Esophagus muscularis mucosa (tissue), 4 donors: ENCODE measurements around the gene STK24. TPM values are rescaled to one million over a fixed set of nuclear protein-coding genes. Genes with fewer than 3 reads are reported as not detected.

ENCODE experiments used
- DNase-seq: peaks from one replicate; pipeline ENCODE4 v3.0.0-alpha.2; 2017; ENCODE audit errors: extremely low spot score
- H3K27ac ChIP-seq, 4 donors: fragments of 200-600 bp; sonication (generic); replicated peaks in 1 of 4; 1 replicate in 3 of 4; 2 replicates in 1 of 4; pipeline ENCODE4 v1.5.1; 2016 to 2019; ENCODE audit warnings: mild to moderate bottlenecking in 1 of 4
- H3K27me3 ChIP-seq, 4 donors: fragments of 200-600 bp; sonication (generic); one replicate each; pipeline versions ENCODE4 v1.5.1 to v1.6.0; 2016 to 2019
- H3K36me3 ChIP-seq, 4 donors: fragments of 200-600 bp; sonication (generic); one replicate each; pipeline ENCODE4 v1.5.1; 2016 to 2019
- H3K4me1 ChIP-seq, 4 donors: fragments of 200-600 bp; sonication (generic); one replicate each; pipeline ENCODE4 v1.5.1; 2016 to 2019
- H3K4me3 ChIP-seq, 4 donors: fragments of 200-600 bp; sonication (generic); 1 replicate in 2 of 4; 2 replicates in 2 of 4; pipeline ENCODE4 v1.5.1; 2016 to 2019; ENCODE audit warnings: mild to moderate bottlenecking in 4 of 4, moderate library complexity in 1 of 4
- H3K9me3 ChIP-seq, 4 donors: fragments of 200-600 bp; sonication (generic); 1 replicate in 3 of 4; 2 replicates in 1 of 4; pipeline ENCODE4 v1.5.1; 2016 to 2019
- CTCF ChIP-seq, 3 experiments: fragments of 200-600 bp in 2 of 3; fragments of 450-650 bp in 1 of 3; sonication (generic) in 2 of 3; IDR thresholded peaks; one replicate each; pipeline ENCODE4 v1.5.1; 2017 to 2019; ENCODE audit warnings: antibody characterized with exemption in 3 of 3, mild to moderate bottlenecking in 2 of 3, moderate library complexity in 1 of 3
- EP300 ChIP-seq: sonication (generic); formaldehyde crosslinking; IDR thresholded peaks from one replicate; pipeline ENCODE4 v1.6.1; 2017; ENCODE audit warnings: antibody characterized with exemption
- POLR2A ChIP-seq: fragments of 450-650 bp; IDR thresholded peaks from one replicate; pipeline ENCODE4 v1.6.1; 2017; ENCODE audit warnings: antibody characterized with exemption, moderate library complexity, mild to moderate bottlenecking, low read depth
- POLR2AphosphoS5 ChIP-seq, 2 donors: sonication (generic); formaldehyde crosslinking; IDR thresholded peaks; one replicate each; pipeline ENCODE4 v1.6.1; 2017; ENCODE audit warnings: antibody characterized with exemption in 2 of 2
- WGBS: methylation state at CpG from one replicate; pipeline ENCODE4 v1.1.5; 2018; 5-methylcytosine and 5-hydroxymethylcytosine counted together
- intact Hi-C: fragments of 100-400 bp; cut with DNase I; formaldehyde crosslinking; loops from one replicate; pipeline ENCODE4 v1.15.1; 2023
- total RNA-seq, 4 donors: library from RNA; depleted of rRNA; stranded (reverse); fragments of >200 nt; gene quantifications; one replicate each; pipeline versions ENCODE4 v1.1.0 to v1.2.1, GENCODE V29; 2016

The STK24 gene
- total RNA-seq, 4 donors from 2014 or later: 61.9 to 108 (median 96.7) TPM

GRCh38 chr13:98528663-98529064 is 48.2 kb downstream of the STK24 start:
- no peaks in the 10 kb centered on the region for H3K27me3 ChIP-seq
- H3K4me3 ChIP-seq: no peak overlapping the region
- WGBS: 52% methylated on average over 8 of the region's 8 CpGs
- intact Hi-C loops: no loop called here
- H3K27ac ChIP-seq: no peak overlapping the region
- TF ChIP-seq CTCF (IDR thresholded peaks at IDR 0.05): no peak
- TF ChIP-seq POLR2A: no peak
- TF ChIP-seq EP300: no peak
- no peak for TF ChIP-seq POLR2AphosphoS5 (IDR thresholded peaks at IDR 0.05)
- no peaks in the 10 kb centered on the region for H3K36me3 ChIP-seq
- no peak for DNase-seq
- H3K4me1 ChIP-seq: peaks cover 40 to 96% (median 74%) of the 10 kb centered on the region in 4 donors
- no peaks in the 10 kb centered on the region for H3K9me3 ChIP-seq

- Histone ChIP-seq H3K4me3 (no peak overlapping the region), H3K9me3 (no peaks in the 10 kb centered on the region), H3K36me3 (no peaks in the 10 kb centered on the region), H3K27ac (no peak overlapping the region), H3K4me1 (peaks cover 44 to 96% (median 78%) of the 10 kb centered on the region in 4 donors), H3K27me3 (no peaks in the 10 kb centered on the region)
- TF ChIP-seq POLR2A: no peak
- no peak for TF ChIP-seq POLR2AphosphoS5 (IDR thresholded peaks at IDR 0.05)
- TF ChIP-seq EP300: no peak
- TF ChIP-seq CTCF (IDR thresholded peaks at IDR 0.05): no peak
- intact Hi-C loops: no loop called here
- DNase-seq: no peak
- WGBS: 95% methylated on average over 11 of the region's 13 CpGs
These were observed 49.4 kb downstream of the STK24 start for GRCh38 chr13:98527526-98527925.

GRCh38 chr13:98526182-98526512 is 50.8 kb downstream of the STK24 start:
- 78% methylated on average over 2 of the region's 2 CpGs for WGBS
- intact Hi-C loops: no loop called here
- H3K4me3 ChIP-seq: no peak overlapping the region
- no peak overlapping the region for H3K27ac ChIP-seq
- no peaks in the 10 kb centered on the region for H3K27me3 ChIP-seq
- no peak for TF ChIP-seq CTCF (IDR thresholded peaks at IDR 0.05)
- peaks cover 56 to 99% (median 84%) of the 10 kb centered on the region in 4 donors for H3K4me1 ChIP-seq
- no peaks in the 10 kb centered on the region for H3K9me3 ChIP-seq
- no peaks in the 10 kb centered on the region for H3K36me3 ChIP-seq
- no peak for DNase-seq

GRCh38 chr13:98525456-98526181 is 51.3 kb downstream of the STK24 start:
- H3K4me1 ChIP-seq: peaks cover 60 to 100% (median 83%) of the 10 kb centered on the region in 4 donors
- no peaks in the 10 kb centered on the region for H3K9me3 ChIP-seq
- TF ChIP-seq POLR2AphosphoS5 (IDR thresholded peaks at IDR 0.05) (no peak), EP300 (no peak), POLR2A (no peak)
- no peaks in the 10 kb centered on the region for H3K36me3 ChIP-seq
- 86% methylated on average over 16 of the region's 18 CpGs for WGBS
- no peak overlapping the region for H3K4me3 ChIP-seq
- H3K27me3 ChIP-seq: no peaks in the 10 kb centered on the region
- no peak overlapping the region for H3K27ac ChIP-seq
- no peak for DNase-seq
- intact Hi-C loops: no loop called here

- 82% methylated on average over 10 of the region's 11 CpGs for WGBS
- no peaks in the 10 kb centered on the region for H3K27me3 ChIP-seq
- H3K27ac ChIP-seq: no peak overlapping the region
- no peak overlapping the region for H3K4me3 ChIP-seq
- peaks cover 67 to 100% (median 84%) of the 10 kb centered on the region in 4 donors for H3K4me1 ChIP-seq
- no peaks in the 10 kb centered on the region for H3K9me3 ChIP-seq
- no peak for TF ChIP-seq CTCF (IDR thresholded peaks at IDR 0.05)
- TF ChIP-seq EP300: no peak
- TF ChIP-seq POLR2A: no peak
- no peak for TF ChIP-seq POLR2AphosphoS5 (IDR thresholded peaks at IDR 0.05)
- no peaks in the 10 kb centered on the region for H3K36me3 ChIP-seq
- no peak for DNase-seq
- intact Hi-C loops: no loop called here
These were observed 52.1 kb downstream of the STK24 start for GRCh38 chr13:98524793-98525192.
